C4-2B (cell line): Measurements from ENCODE around the gene SOX12.
A peak's percentile ranks its signal among the peaks of the same experiment; 100 is the strongest.

Experiments used
- H3K27ac ChIP-seq: fragments of 450-650 bp; 2 replicates; pipeline ENCODE4 v1.5.1; 2017
- ZFX ChIP-seq: fragments of 450-650 bp; IDR thresholded peaks from 2 replicates; pipeline ENCODE4 v1.6.1; 2017
- TF ChIP-seq, protein P1 (sequence below): fragments of 450-650 bp; conservative IDR thresholded peaks from 2 replicates; pipeline ENCODE4 v1.5.1; 2017; ENCODE audit warnings: mild to moderate bottlenecking

The SOX12 gene

DNA sequence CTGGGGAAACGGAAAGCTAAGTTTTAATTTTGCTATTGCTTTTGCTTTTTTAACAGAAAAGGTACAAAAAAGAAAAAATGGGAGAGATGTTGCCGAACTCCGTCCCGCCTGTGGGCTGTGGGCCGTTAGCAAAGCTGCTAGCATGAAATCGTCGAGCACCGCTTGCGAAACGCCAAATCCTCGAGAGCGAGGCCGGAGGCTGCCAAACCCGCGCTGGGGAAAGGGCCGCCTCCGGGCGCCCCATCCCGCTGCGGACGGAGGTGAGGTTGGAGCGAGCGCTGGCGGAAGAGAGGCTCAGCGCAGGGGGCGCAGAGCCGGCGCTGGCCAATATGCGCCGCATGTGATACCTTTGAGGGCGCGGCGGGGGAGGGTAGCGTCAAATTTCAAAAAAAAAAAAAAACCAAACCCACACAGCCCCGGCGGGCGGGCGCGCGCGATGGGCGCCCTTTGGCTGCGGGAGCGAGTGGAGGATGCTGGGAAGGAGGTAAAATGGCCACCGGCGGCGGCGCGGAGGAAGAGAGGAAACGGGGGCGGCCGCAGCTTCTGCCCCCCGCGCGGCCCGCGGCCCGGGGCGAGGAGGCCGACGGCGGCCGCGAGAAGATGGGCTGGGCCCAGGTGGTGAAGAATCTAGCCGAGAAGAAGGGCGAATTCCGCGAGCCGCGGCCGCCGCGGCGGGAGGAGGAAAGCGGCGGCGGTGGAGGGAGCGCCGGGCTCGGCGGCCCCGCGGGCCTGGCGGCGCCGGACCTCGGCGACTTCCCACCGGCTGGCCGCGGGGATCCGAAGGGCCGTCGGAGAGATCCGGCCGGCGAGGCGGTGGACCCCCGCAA, 28.0 kb upstream of the SOX12 start, which contains the start of gene ZCCHC3:
Gene ZCCHC3, plus strand, starts transcription at position 473 of the 827 bp plus-strand sequence. Its CDS starts 17 bp downstream, at position 490.
- TF ChIP-seq, protein P1, sequence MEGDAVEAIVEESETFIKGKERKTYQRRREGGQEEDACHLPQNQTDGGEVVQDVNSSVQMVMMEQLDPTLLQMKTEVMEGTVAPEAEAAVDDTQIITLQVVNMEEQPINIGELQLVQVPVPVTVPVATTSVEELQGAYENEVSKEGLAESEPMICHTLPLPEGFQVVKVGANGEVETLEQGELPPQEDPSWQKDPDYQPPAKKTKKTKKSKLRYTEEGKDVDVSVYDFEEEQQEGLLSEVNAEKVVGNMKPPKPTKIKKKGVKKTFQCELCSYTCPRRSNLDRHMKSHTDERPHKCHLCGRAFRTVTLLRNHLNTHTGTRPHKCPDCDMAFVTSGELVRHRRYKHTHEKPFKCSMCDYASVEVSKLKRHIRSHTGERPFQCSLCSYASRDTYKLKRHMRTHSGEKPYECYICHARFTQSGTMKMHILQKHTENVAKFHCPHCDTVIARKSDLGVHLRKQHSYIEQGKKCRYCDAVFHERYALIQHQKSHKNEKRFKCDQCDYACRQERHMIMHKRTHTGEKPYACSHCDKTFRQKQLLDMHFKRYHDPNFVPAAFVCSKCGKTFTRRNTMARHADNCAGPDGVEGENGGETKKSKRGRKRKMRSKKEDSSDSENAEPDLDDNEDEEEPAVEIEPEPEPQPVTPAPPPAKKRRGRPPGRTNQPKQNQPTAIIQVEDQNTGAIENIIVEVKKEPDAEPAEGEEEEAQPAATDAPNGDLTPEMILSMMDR, result no peak; the same call in 1 of the 2 replicates
- peak within 1 kb of the TSS; percentile 100 for H3K27ac ChIP-seq

DNA sequence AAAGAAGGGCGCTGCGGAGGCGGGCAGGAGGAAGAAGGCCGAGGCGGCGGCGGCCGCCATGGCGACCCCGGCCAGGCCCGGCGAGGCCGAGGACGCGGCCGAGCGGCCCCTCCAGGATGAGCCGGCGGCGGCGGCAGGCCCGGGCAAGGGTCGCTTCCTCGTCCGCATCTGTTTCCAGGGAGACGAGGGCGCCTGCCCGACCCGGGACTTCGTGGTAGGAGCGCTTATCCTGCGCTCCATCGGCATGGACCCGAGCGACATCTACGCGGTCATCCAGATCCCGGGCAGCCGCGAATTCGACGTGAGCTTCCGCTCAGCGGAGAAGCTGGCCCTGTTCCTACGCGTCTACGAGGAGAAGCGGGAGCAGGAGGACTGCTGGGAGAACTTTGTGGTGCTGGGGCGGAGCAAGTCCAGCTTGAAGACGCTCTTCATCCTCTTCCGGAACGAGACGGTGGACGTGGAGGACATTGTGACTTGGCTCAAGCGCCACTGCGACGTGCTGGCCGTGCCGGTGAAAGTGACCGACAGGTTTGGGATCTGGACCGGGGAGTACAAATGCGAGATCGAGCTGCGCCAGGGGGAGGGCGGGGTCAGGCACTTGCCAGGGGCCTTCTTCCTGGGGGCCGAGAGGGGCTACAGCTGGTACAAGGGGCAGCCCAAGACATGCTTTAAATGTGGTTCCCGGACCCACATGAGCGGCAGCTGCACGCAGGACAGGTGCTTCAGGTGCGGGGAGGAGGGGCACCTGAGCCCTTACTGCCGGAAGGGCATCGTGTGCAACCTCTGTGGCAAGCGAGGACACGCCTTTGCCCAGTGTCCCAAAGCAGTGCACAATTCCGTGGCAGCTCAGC, 27.2 kb upstream of the SOX12 start:
- H3K27ac ChIP-seq, result peak overlapping the region; percentile 100
- TF ChIP-seq, protein P1, result no peak
- peak; percentile 97 for TF ChIP-seq ZFX

DNA sequence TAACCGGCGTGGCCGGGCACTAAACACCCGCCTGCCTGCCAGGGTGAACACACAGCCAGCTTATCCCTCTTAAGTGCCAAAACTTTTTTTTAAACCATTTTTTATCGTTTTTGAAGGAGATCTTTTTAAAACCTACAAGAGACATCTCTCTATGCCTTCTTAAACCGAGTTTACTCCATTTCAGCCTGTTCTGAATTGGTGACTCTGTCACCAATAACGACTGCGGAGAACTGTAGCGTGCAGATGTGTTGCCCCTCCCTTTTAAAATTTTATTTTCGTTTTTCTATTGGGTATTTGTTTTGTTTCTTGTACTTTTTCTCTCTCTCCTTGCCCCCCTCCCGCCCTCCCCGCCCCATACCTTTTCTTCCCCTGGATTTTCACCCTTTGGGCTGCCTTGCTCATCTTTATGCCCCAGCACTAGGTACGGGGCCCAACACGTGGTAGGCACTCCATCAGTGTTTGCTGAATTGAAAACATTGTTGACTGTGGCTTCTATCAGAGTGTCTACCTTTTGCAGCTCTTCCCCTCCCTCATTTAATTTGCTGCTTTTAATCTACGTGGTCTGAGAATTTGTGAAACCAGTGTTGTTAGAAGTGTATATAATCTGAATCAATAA, 26.5 kb upstream of the SOX12 start:
- TF ChIP-seq, protein P1, result no peak
- TF ChIP-seq ZFX, result no peak
- peak overlapping the region; percentile 100 for H3K27ac ChIP-seq

DNA sequence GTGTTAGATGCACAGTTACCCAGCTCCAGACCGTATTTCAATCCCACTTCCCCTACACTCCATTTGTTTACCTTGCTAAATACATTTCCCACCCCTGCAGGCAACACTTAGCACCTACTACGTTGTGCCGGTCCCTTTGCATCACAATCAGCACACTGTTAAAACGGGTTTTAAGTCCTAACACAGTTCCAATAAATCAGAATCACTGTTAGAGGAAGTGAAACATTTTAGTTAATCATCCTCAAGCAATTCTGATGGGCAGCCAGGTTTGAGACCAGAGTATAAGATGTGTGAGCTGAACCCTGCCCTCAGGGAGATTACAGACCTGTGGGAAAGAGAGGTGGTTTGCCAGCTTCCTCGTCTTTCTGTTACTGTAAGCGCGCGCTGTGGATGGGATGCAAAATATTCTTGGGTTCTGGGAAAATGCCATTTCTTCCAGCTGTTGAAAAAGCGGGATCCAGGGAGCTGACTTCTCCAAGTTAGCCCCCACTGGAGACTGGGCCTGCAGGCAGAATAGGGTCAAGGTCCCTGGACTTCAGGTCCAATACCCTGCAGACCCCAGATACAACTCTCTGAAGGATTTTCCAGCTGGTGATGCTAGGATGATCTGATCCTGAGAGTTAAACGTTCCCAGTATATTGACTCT, 24.9 kb upstream of the SOX12 start:
- peak overlapping the region; percentile 9 for H3K27ac ChIP-seq
- TF ChIP-seq ZFX, result no peak
- TF ChIP-seq, protein P1, result no peak

DNA sequence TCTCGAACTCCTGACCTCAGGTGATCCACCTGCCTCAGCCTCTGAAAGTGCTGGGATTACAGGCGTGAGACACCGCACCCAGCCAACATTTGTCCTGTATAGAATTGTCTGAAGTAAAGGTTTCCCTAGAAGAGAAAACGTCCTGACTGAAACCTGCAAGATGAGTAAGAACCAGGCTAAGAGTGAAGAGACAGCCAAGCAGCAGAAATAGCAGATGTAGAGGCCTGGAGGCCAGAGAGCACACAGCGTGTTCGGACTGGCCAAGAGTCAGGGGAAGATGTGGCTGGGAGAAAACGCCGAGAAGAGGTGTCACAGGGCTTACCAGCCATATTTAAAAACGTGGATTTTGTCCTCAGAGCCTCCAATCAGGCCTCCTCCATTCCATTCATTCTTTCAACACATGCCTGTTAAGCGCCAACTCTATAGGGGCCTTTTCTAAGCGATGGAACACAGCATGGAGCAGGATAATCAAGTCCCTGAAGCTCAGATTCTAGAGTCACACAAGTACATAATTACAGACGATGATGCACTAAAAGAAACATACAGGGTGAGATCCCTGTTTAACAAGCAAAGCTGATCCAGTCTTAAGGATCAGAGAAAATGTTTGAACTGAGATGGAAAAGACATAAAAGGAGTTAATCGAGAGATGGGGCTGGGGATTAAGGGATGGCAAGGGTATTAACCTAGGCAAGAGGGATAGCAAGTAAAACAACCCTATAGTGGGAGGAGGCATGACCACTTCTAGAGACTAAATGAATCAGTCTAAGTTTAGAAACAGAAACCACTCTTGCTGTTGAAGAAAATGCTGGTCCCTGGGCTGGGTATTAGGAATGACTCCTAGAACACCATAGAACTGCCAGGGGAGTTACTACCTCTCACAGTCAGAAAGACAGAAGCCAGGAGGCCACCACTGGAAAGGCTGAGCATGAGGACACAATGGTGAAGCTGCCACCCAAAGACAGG, 23.2 kb upstream of the SOX12 start:
- TF ChIP-seq, protein P1, result no peak
- TF ChIP-seq ZFX, result no peak
- no peak overlapping the region for H3K27ac ChIP-seq

DNA sequence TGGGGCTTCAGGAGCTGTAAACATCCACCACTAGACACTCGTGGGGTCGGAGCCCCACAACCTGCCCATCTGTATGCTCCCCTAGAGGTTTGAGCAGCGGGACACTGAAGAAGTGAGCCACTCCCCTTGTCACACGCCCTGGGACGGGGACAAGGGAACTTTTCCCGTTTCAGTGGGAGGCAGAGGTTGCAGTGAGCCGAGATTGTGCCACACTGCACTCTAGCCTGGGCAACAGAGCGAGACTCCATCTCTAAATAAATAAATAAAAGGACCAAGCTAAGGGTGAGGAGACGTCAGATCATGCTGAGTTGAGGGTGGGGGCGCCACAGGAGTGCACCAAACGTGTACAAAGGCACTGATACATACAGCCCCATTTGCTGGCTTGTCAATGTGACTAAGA, 19.6 kb upstream of the SOX12 start:
- no peak overlapping the region for H3K27ac ChIP-seq
- TF ChIP-seq ZFX, result no peak
- TF ChIP-seq, protein P1, result no peak
